BE2C (cell line): Measurements from ENCODE around the gene LEPROT.
"Not testable (repeated sequence)": the region's sequence is repeated elsewhere in the genome, so short reads cannot be mapped to it uniquely, and the experiment has no call there.

Experiments
- DNase-seq: peaks from one replicate; pipeline ENCODE4 v3.0.0-alpha.2; 2020
- H3K27me3 ChIP-seq: fragments of 250-450 bp; sonication (Bioruptor Pico); 2 replicates; pipeline ENCODE4 v1.5.1; 2020; ENCODE audit warnings: mild to moderate bottlenecking
- H3K36me3 ChIP-seq: fragments of 250-450 bp; sonication (Bioruptor Pico); 2 replicates; pipeline ENCODE4 v1.5.1; 2020; ENCODE audit warnings: mild to moderate bottlenecking
- H3K4me1 ChIP-seq: fragments of 250-450 bp; sonication (Bioruptor Pico); 2 replicates; pipeline ENCODE4 v1.5.1; 2020
- H3K4me3 ChIP-seq: 2 replicates; pipeline ENCODE4 v1.5.1; 2011; ENCODE audit warnings: low read depth, low read length
- H3K9me3 ChIP-seq: fragments of 250-450 bp; sonication (Bioruptor Pico); 2 replicates; pipeline ENCODE4 v1.5.1; 2020
- CTCF ChIP-seq: IDR thresholded peaks from 2 replicates; pipeline ENCODE4 v1.5.1; 2012; ENCODE audit warnings: mild to moderate bottlenecking, low read depth, low read length

The LEPROT gene

GRCh38 chr1:65459397-65459768 is 38.9 kb downstream of the LEPROT start:
- Histone ChIP-seq H3K4me3 (no peak overlapping the region), H3K27me3 (no peaks in the 10 kb centered on the region), H3K36me3 (no peaks in the 10 kb centered on the region), H3K9me3 (no peaks in the 10 kb centered on the region), H3K4me1 (no peaks in the 10 kb centered on the region)
- no peak for DNase-seq
- peak; percentile 58 for TF ChIP-seq CTCF

GRCh38 chr1:65465837-65466236 is 45.4 kb downstream of the LEPROT start:
- not testable (repeated sequence) for H3K4me1 ChIP-seq, H3K36me3 ChIP-seq, H3K4me3 ChIP-seq, H3K27me3 ChIP-seq, DNase-seq, H3K9me3 ChIP-seq

- Histone ChIP-seq H3K9me3 (no peaks in the 10 kb centered on the region), H3K36me3 (no peaks in the 10 kb centered on the region), H3K27me3 (no peaks in the 10 kb centered on the region), H3K4me1 (no peaks in the 10 kb centered on the region), H3K4me3 (no peak overlapping the region)
- DNase-seq, result no peak
- TF ChIP-seq CTCF, result no peak
These were observed 47.1 kb downstream of the LEPROT start for GRCh38 chr1:65467536-65467935.

GRCh38 chr1:65469126-65469888 is 48.8 kb downstream of the LEPROT start:
- H3K4me1 ChIP-seq, result no peaks in the 10 kb centered on the region
- no peaks in the 10 kb centered on the region for H3K27me3 ChIP-seq
- no peak for TF ChIP-seq CTCF
- DNase-seq, result no peak
- no peaks in the 10 kb centered on the region for H3K36me3 ChIP-seq
- H3K4me3 ChIP-seq, result no peak overlapping the region
- no peaks in the 10 kb centered on the region for H3K9me3 ChIP-seq

- TF ChIP-seq CTCF, result no peak
- DNase-seq, result no peak
- Histone ChIP-seq H3K27me3 (no peaks in the 10 kb centered on the region), H3K9me3 (no peaks in the 10 kb centered on the region), H3K4me3 (no peak overlapping the region), H3K36me3 (no peaks in the 10 kb centered on the region), H3K4me1 (no peaks in the 10 kb centered on the region)
These were observed 49.4 kb downstream of the LEPROT start for GRCh38 chr1:65469889-65470340.

- TF ChIP-seq CTCF, result no peak
These were observed 50.3 kb downstream of the LEPROT start for GRCh38 chr1:65470766-65471165.

More at GRCh38 chr1:65470766-65471165, 50.3 kb downstream of the LEPROT start:
- no peak for DNase-seq
- no peaks in the 10 kb centered on the region for H3K27me3 ChIP-seq
- H3K36me3 ChIP-seq, result no peaks in the 10 kb centered on the region
- no peaks in the 10 kb centered on the region for H3K4me1 ChIP-seq
- no peaks in the 10 kb centered on the region for H3K9me3 ChIP-seq
- no peak overlapping the region for H3K4me3 ChIP-seq
